ENCODE data around the gene SYT17.

The SYT17 gene

DNA sequence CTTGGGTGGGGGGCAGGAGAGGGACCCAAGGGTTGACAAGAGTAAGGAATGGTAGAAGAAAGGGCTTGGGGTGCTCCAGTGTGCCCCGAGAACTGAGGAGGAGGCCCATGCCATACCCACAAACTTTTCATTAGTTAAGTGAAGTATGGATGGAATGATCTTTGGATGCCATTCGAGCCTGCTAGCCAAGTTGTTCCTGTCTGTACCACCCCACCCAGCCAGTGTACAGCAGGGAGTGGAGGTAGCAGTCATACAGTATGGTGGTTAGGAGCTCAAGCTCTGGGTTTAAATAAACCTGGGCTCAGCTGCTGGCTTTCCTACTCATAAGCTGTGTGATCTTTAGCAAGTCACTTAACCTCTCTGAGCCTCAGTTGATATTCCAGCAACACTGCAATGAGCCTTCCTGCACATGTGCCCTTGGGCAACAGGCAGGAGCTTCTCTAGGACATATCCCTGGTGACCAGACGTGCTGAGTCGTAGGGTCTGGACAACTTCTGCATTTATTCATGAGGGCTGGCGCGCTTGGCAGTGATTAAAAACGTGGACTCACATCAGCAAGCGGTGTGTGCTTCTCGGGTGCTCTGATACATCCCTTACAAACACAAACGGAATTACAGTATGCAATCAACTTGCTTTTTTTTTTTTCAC, 31.4 kb upstream of the SYT17 start:
- TF ChIP-seq, protein P1, sequence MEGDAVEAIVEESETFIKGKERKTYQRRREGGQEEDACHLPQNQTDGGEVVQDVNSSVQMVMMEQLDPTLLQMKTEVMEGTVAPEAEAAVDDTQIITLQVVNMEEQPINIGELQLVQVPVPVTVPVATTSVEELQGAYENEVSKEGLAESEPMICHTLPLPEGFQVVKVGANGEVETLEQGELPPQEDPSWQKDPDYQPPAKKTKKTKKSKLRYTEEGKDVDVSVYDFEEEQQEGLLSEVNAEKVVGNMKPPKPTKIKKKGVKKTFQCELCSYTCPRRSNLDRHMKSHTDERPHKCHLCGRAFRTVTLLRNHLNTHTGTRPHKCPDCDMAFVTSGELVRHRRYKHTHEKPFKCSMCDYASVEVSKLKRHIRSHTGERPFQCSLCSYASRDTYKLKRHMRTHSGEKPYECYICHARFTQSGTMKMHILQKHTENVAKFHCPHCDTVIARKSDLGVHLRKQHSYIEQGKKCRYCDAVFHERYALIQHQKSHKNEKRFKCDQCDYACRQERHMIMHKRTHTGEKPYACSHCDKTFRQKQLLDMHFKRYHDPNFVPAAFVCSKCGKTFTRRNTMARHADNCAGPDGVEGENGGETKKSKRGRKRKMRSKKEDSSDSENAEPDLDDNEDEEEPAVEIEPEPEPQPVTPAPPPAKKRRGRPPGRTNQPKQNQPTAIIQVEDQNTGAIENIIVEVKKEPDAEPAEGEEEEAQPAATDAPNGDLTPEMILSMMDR (IDR thresholded peaks at IDR 0.05; ENCODE audit: low read depth, low read length), result no peak
- no peak for TF ChIP-seq EZH2phosphoT487 (IDR thresholded peaks at IDR 0.05; ENCODE audit: low read depth)

DNA sequence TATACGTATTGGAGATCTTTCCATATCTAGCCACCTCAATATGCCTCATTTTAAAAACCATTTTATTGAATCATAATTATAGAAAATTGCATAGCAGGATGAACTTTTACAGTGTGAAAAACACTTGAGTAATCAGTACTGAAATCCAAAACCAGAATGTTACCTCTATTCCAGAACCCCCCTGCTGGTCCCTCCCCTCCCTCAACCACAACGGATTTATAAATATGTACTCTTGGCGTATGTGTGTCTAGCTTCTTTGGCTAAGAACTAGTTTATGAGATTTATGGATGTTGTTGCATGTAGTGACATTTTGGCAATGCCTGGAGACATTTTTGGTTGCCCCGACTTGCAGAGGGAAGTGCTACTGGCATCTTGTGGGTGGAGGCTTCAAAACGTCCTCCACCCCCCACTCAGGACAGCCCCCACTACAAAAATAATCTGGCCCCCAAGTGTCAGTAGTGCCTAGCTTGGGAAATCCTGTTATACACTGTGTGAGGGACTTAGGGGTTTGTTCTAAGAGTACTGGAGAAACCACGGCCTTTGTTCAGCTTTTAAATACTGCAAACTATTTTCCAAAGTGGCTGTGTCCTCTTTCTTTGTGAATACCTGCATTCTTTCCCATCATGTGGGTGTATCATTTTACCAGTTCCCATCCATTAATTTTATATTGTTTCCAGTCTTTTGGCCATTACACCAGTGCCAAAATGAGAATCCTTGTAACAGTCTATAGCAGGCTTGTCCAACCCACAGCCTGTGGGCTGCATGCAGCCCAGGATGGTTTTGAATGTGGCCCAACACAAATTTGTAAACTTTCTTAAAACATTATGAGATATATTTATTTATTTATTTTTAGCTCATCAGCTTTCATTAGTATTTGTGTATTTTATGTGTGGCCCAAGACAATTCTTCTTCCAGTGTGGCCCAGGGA, 30.6 kb upstream of the SYT17 start:
- TF ChIP-seq, protein P1 (IDR thresholded peaks at IDR 0.05; ENCODE audit: low read depth, low read length), result no peak
- no peak for TF ChIP-seq EZH2phosphoT487 (IDR thresholded peaks at IDR 0.05; ENCODE audit: low read depth)
- H3K4me1 ChIP-seq (ENCODE audit: low read length), result peaks cover 7% of the 10 kb centered on the region
- H2AFZ ChIP-seq (ENCODE audit: low read depth, low read length), result no peak overlapping the region
- H3K27ac ChIP-seq (ENCODE audit: low read length), result no peak overlapping the region
- no peak overlapping the region for H3K4me2 ChIP-seq (ENCODE audit: low read length)
- H3K36me3 ChIP-seq (replicated peaks; ENCODE audit: low read depth, low read length), result no peaks in the 10 kb centered on the region
- no peaks in the 10 kb centered on the region for H3K9me3 ChIP-seq (ENCODE audit: insufficient read depth, low read length)
- H3K4me3 ChIP-seq (ENCODE audit: low read length), result no peak overlapping the region
- no peaks in the 10 kb centered on the region for H3K27me3 ChIP-seq (ENCODE audit: low read depth, low read length)
- H4K20me1 ChIP-seq (ENCODE audit: insufficient read depth, low read length), result no peaks in the 10 kb centered on the region
- H3K79me2 ChIP-seq (ENCODE audit: low read length), result no peaks in the 10 kb centered on the region
- H3K9ac ChIP-seq (ENCODE audit: low read length), result no peak overlapping the region

More for the DNA sequence above, 31.4 kb upstream of the SYT17 start:
- H3K36me3 ChIP-seq (replicated peaks; ENCODE audit: low read depth, low read length), result no peaks in the 10 kb centered on the region
- no peaks in the 10 kb centered on the region for H3K79me2 ChIP-seq (ENCODE audit: low read length)
- no peak overlapping the region for H3K9ac ChIP-seq (ENCODE audit: low read length)
- H3K9me3 ChIP-seq (ENCODE audit: insufficient read depth, low read length), result no peaks in the 10 kb centered on the region
- no peaks in the 10 kb centered on the region for H4K20me1 ChIP-seq (ENCODE audit: insufficient read depth, low read length)
- no peak overlapping the region for H3K27ac ChIP-seq (ENCODE audit: low read length)
- no peak overlapping the region for H3K4me3 ChIP-seq (ENCODE audit: low read length)
- H3K4me1 ChIP-seq (ENCODE audit: low read length), result peaks cover 13% of the 10 kb centered on the region
- no peak overlapping the region for H2AFZ ChIP-seq (ENCODE audit: low read depth, low read length)
- no peak overlapping the region for H3K4me2 ChIP-seq (ENCODE audit: low read length)
- H3K27me3 ChIP-seq (ENCODE audit: low read depth, low read length), result no peaks in the 10 kb centered on the region

DNA sequence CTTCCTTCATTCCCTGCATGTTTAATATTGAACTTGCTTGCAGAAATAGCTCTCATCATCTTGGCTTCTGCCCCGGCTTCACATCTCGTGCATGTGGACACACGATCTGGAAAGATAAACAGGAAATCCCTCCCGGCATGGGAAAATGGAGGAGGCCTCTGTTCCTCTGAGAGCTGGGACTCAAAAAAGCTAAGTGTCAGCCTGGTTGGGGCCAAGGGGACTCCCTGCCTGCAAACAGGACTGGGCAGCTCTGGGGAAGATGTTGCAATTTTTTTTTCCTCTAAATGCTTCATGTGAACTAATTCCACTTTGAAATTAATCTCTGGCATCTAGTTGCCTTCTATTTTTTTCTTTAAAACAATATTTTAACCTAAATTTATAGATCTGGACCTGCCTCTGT, 29.4 kb upstream of the SYT17 start:
- H3K36me3 ChIP-seq (replicated peaks; ENCODE audit: low read depth, low read length), result no peaks in the 10 kb centered on the region
- no peak overlapping the region for H3K4me2 ChIP-seq (ENCODE audit: low read length)
- no peak overlapping the region for H3K4me3 ChIP-seq (ENCODE audit: low read length)
- peaks cover 6% of the 10 kb centered on the region; the same call in 1 of the 2 replicates for H3K27me3 ChIP-seq (ENCODE audit: low read depth, low read length)
- H4K20me1 ChIP-seq (ENCODE audit: insufficient read depth, low read length), result no peaks in the 10 kb centered on the region
- no peak overlapping the region for H3K9ac ChIP-seq (ENCODE audit: low read length)
- no peak overlapping the region for H2AFZ ChIP-seq (ENCODE audit: low read depth, low read length)
- no peaks in the 10 kb centered on the region for H3K9me3 ChIP-seq (ENCODE audit: insufficient read depth, low read length)
- H3K27ac ChIP-seq (ENCODE audit: low read length), result no peak overlapping the region
- TF ChIP-seq, protein P1 (IDR thresholded peaks at IDR 0.05; ENCODE audit: low read depth, low read length), result no peak
- H3K79me2 ChIP-seq (ENCODE audit: low read length), result no peaks in the 10 kb centered on the region
- H3K4me1 ChIP-seq (ENCODE audit: low read length), result no peaks in the 10 kb centered on the region

DNA sequence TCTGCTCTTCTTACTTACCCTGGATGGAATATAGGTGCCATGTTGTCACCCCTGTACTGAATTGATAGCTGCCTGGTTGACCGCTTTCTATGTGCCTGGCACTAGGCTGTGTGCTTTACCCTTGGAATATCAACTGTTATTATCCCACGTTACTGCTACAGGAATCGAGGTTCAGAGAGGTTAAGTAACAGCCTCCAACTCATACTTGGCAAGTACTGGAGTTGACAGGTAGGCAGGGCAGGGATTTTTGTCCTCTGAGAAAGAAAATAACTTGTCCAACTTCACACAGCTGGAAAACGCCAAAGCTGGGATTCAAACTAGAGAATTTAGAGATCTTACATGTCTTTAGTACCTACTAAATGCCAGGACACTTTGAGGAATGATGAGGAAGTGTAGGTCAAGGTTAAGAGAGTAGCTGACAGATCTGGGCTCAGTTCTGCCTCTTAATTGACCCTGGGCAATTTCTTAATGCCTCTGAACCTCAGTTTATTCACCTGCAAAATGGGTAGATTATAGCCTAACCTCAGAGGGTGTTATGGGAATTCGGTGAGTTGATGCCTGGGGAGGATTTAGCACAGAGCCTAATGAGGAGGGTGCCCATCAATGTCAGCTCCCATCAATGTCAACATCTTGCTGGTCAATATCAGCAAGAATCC, 28.5 kb upstream of the SYT17 start:
- TF ChIP-seq EZH2phosphoT487 (IDR thresholded peaks at IDR 0.05; ENCODE audit: low read depth), result no peak
- TF ChIP-seq, protein P1 (IDR thresholded peaks at IDR 0.05; ENCODE audit: low read depth, low read length), result no peak
- no peaks in the 10 kb centered on the region for H3K79me2 ChIP-seq (ENCODE audit: low read length)
- no peaks in the 10 kb centered on the region for H3K9me3 ChIP-seq (ENCODE audit: insufficient read depth, low read length)
- H3K4me1 ChIP-seq (ENCODE audit: low read length), result no peaks in the 10 kb centered on the region
- no peak overlapping the region for H3K27ac ChIP-seq (ENCODE audit: low read length)
- no peaks in the 10 kb centered on the region for H3K36me3 ChIP-seq (replicated peaks; ENCODE audit: low read depth, low read length)
- no peaks in the 10 kb centered on the region for H4K20me1 ChIP-seq (ENCODE audit: insufficient read depth, low read length)
- no peak overlapping the region for H2AFZ ChIP-seq (ENCODE audit: low read depth, low read length)
- no peak overlapping the region for H3K4me2 ChIP-seq (ENCODE audit: low read length)
- H3K27me3 ChIP-seq (ENCODE audit: low read depth, low read length), result peaks cover 16% of the 10 kb centered on the region
- H3K4me3 ChIP-seq (ENCODE audit: low read length), result no peak overlapping the region
- H3K9ac ChIP-seq (ENCODE audit: low read length), result no peak overlapping the region

Measured in OCI-LY3 (cell line).